GM15510 (cell line): Measurements from ENCODE around the gene GMEB2.
A peak's percentile ranks its signal among the peaks of the same experiment; 100 is the strongest.

ENCODE experiments used
- POLR2A ChIP-seq: IDR thresholded peaks from 3 replicates; pipeline ENCODE4 v1.6.1; 2011; ENCODE audit warnings: borderline replicate concordance; ENCODE audit not compliant: insufficient read length; ENCODE audit errors: extremely low read depth

Gene GMEB2

GRCh38 chr20:63660622-63661021 lies 33.7 kb upstream of the GMEB2 start:
- no peak for TF ChIP-seq POLR2A

GRCh38 chr20:63659370-63659769 lies 32.5 kb upstream of the GMEB2 start:
- no peak for TF ChIP-seq POLR2A

DNA sequence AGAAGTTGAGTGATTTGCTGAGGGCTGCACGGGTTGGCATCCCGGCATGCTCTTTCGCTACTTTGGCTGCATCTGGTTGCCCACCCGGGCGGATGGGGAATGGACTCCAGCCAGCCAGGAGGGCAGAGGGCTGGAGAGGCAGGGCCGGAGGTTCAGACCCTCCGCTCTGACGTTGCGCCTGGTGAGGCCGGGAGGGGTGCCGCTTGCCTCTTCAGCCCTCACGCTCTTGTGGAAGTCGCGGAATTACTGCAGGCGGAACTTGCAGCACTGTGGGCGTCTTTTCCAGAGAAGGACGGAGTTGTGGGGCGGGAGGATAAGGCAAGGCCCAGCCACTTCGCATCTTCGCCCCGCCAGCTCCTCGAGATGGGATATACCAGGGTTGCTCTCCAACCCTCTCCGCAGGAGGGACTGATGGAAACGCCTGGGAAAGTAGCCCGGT lies 31.9 kb upstream of the GMEB2 start:
- TF ChIP-seq POLR2A, result no peak

- TF ChIP-seq POLR2A, result peak; percentile 74
These were observed 31.2 kb upstream of the GMEB2 start, which contains the start of gene RTEL1 for GRCh38 chr20:63657937-63658748. RTEL1 (plus strand) TSS chr20:63658312; CDS start chr20:63659403, 1,091 bp downstream.

GRCh38 chr20:63657260-63657936 lies 30.5 kb upstream of the GMEB2 start:
- TF ChIP-seq POLR2A, result no peak

- no peak for TF ChIP-seq POLR2A
These were observed 29.6 kb upstream of the GMEB2 start for GRCh38 chr20:63656451-63656850.

DNA sequence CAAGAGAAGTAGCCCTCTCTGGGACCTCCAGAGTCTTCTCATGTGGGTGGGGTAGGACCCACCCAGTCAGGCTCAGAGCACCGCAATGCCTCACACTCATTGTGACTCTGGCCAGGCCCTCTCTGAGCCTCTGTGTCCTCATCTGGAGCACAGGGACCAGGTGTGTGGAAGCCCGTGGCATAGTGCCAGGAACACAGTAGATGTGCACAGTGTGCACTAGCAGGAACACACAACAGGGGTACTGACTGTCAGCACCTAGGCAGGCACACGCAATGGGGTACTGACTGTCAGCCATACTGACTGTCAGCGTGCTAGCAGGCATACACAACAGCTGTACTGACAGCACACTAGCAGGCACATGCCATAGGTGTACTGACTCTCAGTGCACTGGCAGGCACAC lies 28.3 kb upstream of the GMEB2 start:
- TF ChIP-seq POLR2A, result no peak

DNA sequence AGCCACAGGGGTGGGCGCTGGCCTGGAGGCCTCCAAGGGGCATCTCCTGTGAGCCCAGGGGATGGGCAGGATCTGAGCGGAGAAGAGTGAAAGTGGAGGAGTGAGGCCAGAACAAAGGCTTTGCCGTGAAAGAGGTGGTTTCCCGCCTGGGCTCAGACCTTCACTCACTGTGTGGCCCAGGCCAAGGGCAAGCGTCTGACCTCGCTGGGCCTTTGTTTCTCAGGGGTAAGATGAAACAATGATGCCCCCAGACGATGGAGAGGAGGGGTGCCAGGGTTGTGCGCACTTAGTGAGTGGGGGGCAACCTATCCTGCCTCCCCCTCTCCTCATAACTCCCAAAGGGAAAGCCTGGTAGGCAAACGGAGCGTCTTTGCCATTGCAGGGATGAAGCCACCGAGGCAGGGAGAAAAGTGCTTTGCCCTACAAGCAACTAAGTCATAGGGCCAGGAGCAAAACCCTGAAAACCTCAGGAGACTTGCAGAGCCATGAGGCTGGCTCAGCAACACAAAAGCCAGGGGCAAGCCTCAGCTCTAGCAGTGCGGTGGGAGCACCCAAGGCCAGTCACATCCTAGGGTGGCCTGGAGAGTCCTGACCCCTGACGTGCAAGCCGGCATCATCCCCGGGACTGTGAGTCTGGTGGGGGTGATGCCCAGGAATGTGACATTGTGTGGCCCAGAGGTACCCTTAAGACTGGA lies 27.2 kb upstream of the GMEB2 start:
- TF ChIP-seq POLR2A, result no peak

DNA sequence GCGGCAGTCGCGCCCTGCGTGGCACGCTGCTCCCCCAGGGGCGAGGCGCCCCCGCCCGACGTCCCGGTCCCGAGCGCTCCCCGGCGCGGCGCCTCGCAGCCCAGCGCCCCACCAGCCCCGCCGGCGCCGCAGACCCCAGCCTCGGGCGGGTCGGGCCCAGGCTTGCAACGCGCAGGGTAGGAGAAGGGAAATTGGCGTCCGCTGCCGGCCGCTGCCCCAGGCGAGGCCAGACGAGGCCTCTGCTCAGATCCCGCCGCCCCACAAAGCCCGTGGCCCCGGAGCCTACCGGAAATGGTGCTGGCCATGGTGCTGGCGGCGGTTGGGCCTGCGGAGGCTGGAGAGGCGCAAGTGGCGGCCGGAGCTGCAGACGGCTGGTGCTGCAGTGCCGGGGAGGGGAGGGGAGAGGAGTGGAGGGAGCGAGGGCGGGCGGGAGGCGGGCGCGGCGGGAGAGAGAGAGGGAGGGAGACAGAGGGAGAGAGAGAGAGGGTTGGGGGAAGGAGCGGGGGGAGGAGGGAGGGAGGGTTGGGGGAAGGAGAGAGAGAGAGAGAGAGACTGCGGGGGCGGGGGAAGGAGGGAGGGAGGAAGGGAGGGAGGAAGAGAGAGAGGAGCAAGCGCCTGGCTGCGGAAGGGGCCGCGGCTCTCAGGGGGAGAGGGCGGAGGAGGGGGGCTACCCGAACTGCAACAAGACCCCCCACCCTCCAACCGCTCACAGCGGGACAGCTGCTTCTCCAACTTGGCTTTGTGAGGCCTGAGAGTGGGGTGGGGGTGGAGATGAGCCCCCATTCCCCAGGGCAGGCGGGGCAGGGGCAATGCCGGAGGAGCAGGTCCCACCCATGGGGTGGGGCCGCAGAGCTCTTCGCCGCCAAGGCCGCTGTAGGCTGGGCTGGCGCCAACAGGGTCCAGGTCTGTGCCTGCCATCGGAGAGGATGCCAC lies 26.4 kb upstream of the GMEB2 start, which contains the start of gene STMN3:
Gene STMN3, minus strand, starts transcription at position 384 of the 933 bp plus-strand sequence. Its CDS starts 79 bp downstream, at position 305.
- TF ChIP-seq POLR2A, result no peak

- no peak for TF ChIP-seq POLR2A
These were observed 25.5 kb upstream of the GMEB2 start for GRCh38 chr20:63652192-63652980.

- TF ChIP-seq POLR2A, result no peak
These were observed 25.0 kb upstream of the GMEB2 start for GRCh38 chr20:63651942-63652191.

GRCh38 chr20:63648895-63649589 lies 22.1 kb upstream of the GMEB2 start:
- TF ChIP-seq POLR2A, result no peak

- no peak for TF ChIP-seq POLR2A
These were observed 21.3 kb upstream of the GMEB2 start for GRCh38 chr20:63648190-63648589.
